AG10803 (cell line): Measurements from ENCODE around the gene ZDHHC17.

ENCODE experiments used
- DNase-seq: peaks from one replicate; pipeline ENCODE4 v3.0.0; 2010; ENCODE audit warnings: low read depth
- H3K4me3 ChIP-seq: 2 replicates; pipeline ENCODE4 v1.5.1; 2011; ENCODE audit warnings: mild to moderate bottlenecking, low read length, control low read depth
- CTCF ChIP-seq: conservative IDR thresholded peaks from 2 replicates; pipeline ENCODE4 v1.5.1; 2011; ENCODE audit warnings: mild to moderate bottlenecking, low read length, control low read depth, inconsistent platforms

ZDHHC17 gene

DNA sequence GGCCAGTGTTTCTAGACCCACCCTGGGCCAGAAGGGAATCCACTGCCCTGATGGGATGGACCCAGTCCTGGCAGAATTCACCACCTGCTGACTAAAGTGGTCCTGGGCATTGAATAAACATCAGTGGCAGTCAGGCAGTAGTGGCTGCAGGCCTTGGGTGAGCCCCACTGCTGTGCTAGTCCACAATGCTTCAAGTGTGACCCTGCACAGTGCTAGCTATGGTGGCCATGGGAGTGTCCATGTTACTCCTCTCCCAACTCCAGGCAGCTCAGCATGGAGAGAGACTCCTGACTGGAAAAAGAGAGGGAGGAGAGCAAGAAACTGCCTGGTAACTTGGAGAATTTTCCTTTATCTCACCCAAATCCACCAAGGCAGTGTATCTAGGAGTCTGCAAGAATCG is 132.4 kb downstream of the ZDHHC17 start:
- no peak overlapping the region for H3K4me3 ChIP-seq
- TF ChIP-seq CTCF, result no peak
- DNase-seq, result no peak

DNA sequence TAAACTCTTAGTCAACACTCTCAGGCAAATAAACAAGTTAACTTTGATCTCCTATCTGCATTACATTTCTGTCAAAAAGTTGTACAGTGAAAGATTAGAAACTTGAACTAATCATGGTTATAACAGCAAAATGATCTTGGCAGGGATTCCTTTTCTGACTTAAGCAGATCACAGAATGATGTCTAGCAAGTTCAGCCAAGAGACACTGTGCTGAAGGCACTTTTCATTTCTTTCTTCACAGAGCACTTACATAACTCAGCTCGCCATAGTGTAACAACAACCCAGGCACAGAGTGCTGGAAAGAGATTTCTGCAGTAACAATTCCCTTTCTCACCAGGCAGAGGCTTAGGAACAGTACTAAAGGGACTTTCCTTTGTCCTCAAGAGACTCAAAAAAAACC is 134.5 kb downstream of the ZDHHC17 start:
- no peak overlapping the region for H3K4me3 ChIP-seq
- peak; percentile 20 for DNase-seq
- no peak for TF ChIP-seq CTCF

- no peak overlapping the region for H3K4me3 ChIP-seq
- no peak for TF ChIP-seq CTCF
- DNase-seq, result no peak
Measured at GRCh38 chr12:76899522-76899921, 135.6 kb downstream of the ZDHHC17 start.

- no peak overlapping the region for H3K4me3 ChIP-seq
- no peak for DNase-seq
Measured at GRCh38 chr12:76901628-76902380, 137.9 kb downstream of the ZDHHC17 start.

More at GRCh38 chr12:76901628-76902380, 137.9 kb downstream of the ZDHHC17 start:
- TF ChIP-seq CTCF, result no peak
